Liver (tissue), 9 donors: ENCODE measurements around the gene INO80C. TPM values are rescaled to one million over a fixed set of nuclear protein-coding genes. Genes with fewer than 3 reads are reported as not detected.

ENCODE experiments used
- DNase-seq: peaks from one replicate; pipeline ENCODE4 v3.0.0-alpha.2; 2017; ENCODE audit warnings: low spot score
- H3K27ac ChIP-seq, 2 donors: one replicate each; pipeline ENCODE4 v1.7.0; 2013; ENCODE audit warnings: inconsistent platforms in 2 of 2, low read length in 2 of 2, control low read depth in 1 of 2, low read depth in 1 of 2, mild to moderate bottlenecking in 1 of 2
- H3K27me3 ChIP-seq, 4 donors: one replicate each; pipeline versions ENCODE4 v1.6.1 to v1.7.0; 2013; ENCODE audit warnings: low read length in 3 of 4, inconsistent platforms in 1 of 4, mild to moderate bottlenecking in 1 of 4, moderate library complexity in 1 of 4; ENCODE audit not compliant: control insufficient read depth in 4 of 4, insufficient read depth in 4 of 4
- H3K36me3 ChIP-seq, 4 donors: one replicate each; pipeline versions ENCODE4 v1.6.1 to v1.7.0; 2013; ENCODE audit warnings: low read length in 3 of 4, mild to moderate bottlenecking in 3 of 4, low read depth in 1 of 4, moderate library complexity in 1 of 4; ENCODE audit not compliant: control insufficient read depth in 4 of 4, insufficient read depth in 3 of 4
- H3K4me1 ChIP-seq, 4 donors: one replicate each; pipeline versions ENCODE4 v1.6.1 to v1.7.0; 2013; ENCODE audit warnings: low read length in 3 of 4, mild to moderate bottlenecking in 3 of 4, moderate library complexity in 1 of 4; ENCODE audit not compliant: control insufficient read depth in 4 of 4, insufficient read depth in 4 of 4
- H3K4me3 ChIP-seq, 3 donors: one replicate each; pipeline versions ENCODE4 v1.6.1 to v1.7.0; 2013; ENCODE audit warnings: low read length in 3 of 3, control low read depth in 1 of 3, low read depth in 1 of 3, mild to moderate bottlenecking in 1 of 3
- H3K9ac ChIP-seq, 2 donors: one replicate each; pipeline ENCODE4 v1.7.0; 2013; ENCODE audit warnings: low read length in 2 of 2, mild to moderate bottlenecking in 2 of 2, moderate library complexity in 2 of 2, control low read depth in 1 of 2, low read depth in 1 of 2
- H3K9me3 ChIP-seq, 4 donors: one replicate each; pipeline versions ENCODE4 v1.6.1 to v1.7.0; 2013; ENCODE audit warnings: low read length in 3 of 4; ENCODE audit not compliant: control insufficient read depth in 4 of 4
- ATF3 ChIP-seq: IDR thresholded peaks from 2 replicates; pipeline ENCODE4 v1.6.1; 2016; ENCODE audit warnings: antibody characterized with exemption
- CTCF ChIP-seq: fragments of 150-350 bp; IDR thresholded peaks from 2 replicates; pipeline ENCODE4 v1.5.1; 2017; ENCODE audit warnings: improper control_type of control experiment, low read depth, low read length; ENCODE audit not compliant: missing input control
- EGR1 ChIP-seq, 2 donors: IDR thresholded peaks; 2 replicates each; pipeline ENCODE4 v1.6.1; 2016 to 2018; ENCODE audit warnings: antibody characterized with exemption in 2 of 2, low read depth in 2 of 2
- FOXA1 ChIP-seq: IDR thresholded peaks from 2 replicates; pipeline ENCODE4 v1.6.1; 2016; ENCODE audit warnings: antibody characterized with exemption
- GABPA ChIP-seq, 2 donors: IDR thresholded peaks in 1 of 2; conservative IDR thresholded peaks in 1 of 2; 2 replicates each; pipeline ENCODE4 v1.6.1; 2016; ENCODE audit warnings: antibody characterized with exemption in 2 of 2, mild to moderate bottlenecking in 1 of 2, moderate library complexity in 1 of 2
- HNF4A ChIP-seq, 2 donors: conservative IDR thresholded peaks; 2 replicates each; pipeline ENCODE4 v1.6.1; 2016; ENCODE audit warnings: antibody characterized with exemption in 2 of 2, mild to moderate bottlenecking in 2 of 2
- HNF4G ChIP-seq: IDR thresholded peaks from 2 replicates; pipeline ENCODE4 v1.6.1; 2016; ENCODE audit warnings: antibody characterized with exemption
- JUND ChIP-seq, 2 donors: IDR thresholded peaks; 2 replicates each; pipeline ENCODE4 v1.6.1; 2016; ENCODE audit warnings: antibody characterized with exemption in 2 of 2
- MAX ChIP-seq: IDR thresholded peaks from 2 replicates; pipeline ENCODE4 v1.6.1; 2016; ENCODE audit warnings: antibody characterized with exemption
- RXRA ChIP-seq, 2 donors: IDR thresholded peaks; 2 replicates each; pipeline ENCODE4 v1.6.1; 2017 to 2018; ENCODE audit warnings: antibody characterized with exemption in 2 of 2, mild to moderate bottlenecking in 1 of 2
- SP1 ChIP-seq: IDR thresholded peaks from 2 replicates; pipeline ENCODE4 v1.6.1; 2018; ENCODE audit warnings: antibody characterized with exemption, mild to moderate bottlenecking
- TAF1 ChIP-seq: conservative IDR thresholded peaks from 2 replicates; pipeline ENCODE4 v1.6.1; 2016; ENCODE audit warnings: antibody characterized with exemption, mild to moderate bottlenecking
- YY1 ChIP-seq: IDR thresholded peaks from 2 replicates; pipeline ENCODE4 v1.6.1; 2016; ENCODE audit warnings: antibody characterized with exemption, mild to moderate bottlenecking
- WGBS: extraction: QIAGEN DNeasy Blood & Tissue Kit; methylation state at CpG from one replicate; pipeline ENCODE4 v1.1.7; 2013; 5-methylcytosine and 5-hydroxymethylcytosine counted together
- polyA plus RNA-seq, 2 donors: library from polyadenylated mRNA; stranded (reverse) in 1 of 2; unstranded in 1 of 2; fragments of 200-250 nt in 1 of 2; fragments of >200 nt in 1 of 2; fragmentation: Nextera tagmentation in 1 of 2; extraction: Ambion mirVana in 1 of 2; gene quantifications; one replicate each; pipeline versions ENCODE4 v1.2.1 to v1.2.3, GENCODE V29; 2013 to 2015
- total RNA-seq, 2 donors: library from RNA; depleted of rRNA; stranded (reverse); fragments of >200 nt; gene quantifications; one replicate each; pipeline ENCODE4 v1.2.3, GENCODE V29; 2014
- TF ChIP-seq, protein P1 (sequence below): IDR thresholded peaks from 2 replicates; pipeline ENCODE4 v1.6.1; 2016; ENCODE audit warnings: antibody characterized with exemption, mild to moderate bottlenecking
- TF ChIP-seq, protein P2 (sequence below): IDR thresholded peaks from 2 replicates; pipeline ENCODE4 v1.6.1; 2016; ENCODE audit warnings: antibody characterized with exemption
- donor health status: healthy.
- donor health status: healthy.
- donor health status: healthy.
- donor health status: healthy.
- donor health status: healthy.

Gene INO80C
- total and polyA plus RNA-seq, 4 donors, result 4.6 to 13.4 (median 10.5) TPM

DNA sequence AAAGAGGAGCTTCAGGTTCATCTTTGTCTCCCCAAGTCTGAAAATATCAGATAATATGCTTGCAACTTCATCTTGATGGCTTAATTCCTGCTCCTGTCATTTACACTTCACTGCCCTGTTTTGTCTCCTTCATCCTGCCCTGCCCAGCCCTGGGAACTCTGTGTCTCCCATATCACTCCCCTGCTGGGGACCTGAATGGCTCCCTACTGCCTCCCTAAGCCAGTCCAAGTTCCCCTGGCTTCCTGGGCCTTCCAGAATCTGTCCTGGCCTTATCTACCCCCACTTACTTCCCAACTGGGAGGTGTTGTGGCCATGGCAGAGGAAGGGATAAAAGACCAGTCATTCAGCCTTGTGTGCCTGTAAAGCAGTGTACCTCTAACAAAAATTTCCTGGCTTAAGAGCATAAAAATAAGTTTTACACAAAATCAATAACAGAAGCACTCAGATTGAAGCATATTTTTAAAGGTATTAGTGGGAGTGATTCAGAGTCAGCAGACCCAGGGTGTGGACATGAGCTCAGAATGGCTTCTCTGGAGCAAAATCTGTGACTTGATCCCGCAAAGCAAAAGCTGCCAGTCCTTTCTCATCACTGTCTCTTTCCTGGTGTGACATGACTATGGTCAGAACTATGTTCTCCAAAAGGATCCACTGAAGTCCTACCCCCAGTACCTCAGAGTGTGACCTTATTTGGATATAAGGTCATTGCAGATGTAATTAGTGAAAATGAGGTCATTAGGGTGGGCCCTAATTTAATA is 59.1 kb downstream of the INO80C start:
- no peak for TF ChIP-seq ATF3
- no peak for TF ChIP-seq SP1
- TF ChIP-seq TAF1, result no peak
- no peak for TF ChIP-seq MAX
- TF ChIP-seq JUND (IDR thresholded peaks at IDR 0.05), result no peak
- TF ChIP-seq, protein P1, sequence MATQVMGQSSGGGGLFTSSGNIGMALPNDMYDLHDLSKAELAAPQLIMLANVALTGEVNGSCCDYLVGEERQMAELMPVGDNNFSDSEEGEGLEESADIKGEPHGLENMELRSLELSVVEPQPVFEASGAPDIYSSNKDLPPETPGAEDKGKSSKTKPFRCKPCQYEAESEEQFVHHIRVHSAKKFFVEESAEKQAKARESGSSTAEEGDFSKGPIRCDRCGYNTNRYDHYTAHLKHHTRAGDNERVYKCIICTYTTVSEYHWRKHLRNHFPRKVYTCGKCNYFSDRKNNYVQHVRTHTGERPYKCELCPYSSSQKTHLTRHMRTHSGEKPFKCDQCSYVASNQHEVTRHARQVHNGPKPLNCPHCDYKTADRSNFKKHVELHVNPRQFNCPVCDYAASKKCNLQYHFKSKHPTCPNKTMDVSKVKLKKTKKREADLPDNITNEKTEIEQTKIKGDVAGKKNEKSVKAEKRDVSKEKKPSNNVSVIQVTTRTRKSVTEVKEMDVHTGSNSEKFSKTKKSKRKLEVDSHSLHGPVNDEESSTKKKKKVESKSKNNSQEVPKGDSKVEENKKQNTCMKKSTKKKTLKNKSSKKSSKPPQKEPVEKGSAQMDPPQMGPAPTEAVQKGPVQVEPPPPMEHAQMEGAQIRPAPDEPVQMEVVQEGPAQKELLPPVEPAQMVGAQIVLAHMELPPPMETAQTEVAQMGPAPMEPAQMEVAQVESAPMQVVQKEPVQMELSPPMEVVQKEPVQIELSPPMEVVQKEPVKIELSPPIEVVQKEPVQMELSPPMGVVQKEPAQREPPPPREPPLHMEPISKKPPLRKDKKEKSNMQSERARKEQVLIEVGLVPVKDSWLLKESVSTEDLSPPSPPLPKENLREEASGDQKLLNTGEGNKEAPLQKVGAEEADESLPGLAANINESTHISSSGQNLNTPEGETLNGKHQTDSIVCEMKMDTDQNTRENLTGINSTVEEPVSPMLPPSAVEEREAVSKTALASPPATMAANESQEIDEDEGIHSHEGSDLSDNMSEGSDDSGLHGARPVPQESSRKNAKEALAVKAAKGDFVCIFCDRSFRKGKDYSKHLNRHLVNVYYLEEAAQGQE, result no peak
- no peak for TF ChIP-seq GABPA (IDR thresholded peaks at IDR 0.05 in 1 of 2, conservative IDR thresholded peaks at IDR 0.05 in 1 of 2)
- TF ChIP-seq YY1, result no peak
- no peak for TF ChIP-seq HNF4A (conservative IDR thresholded peaks at IDR 0.05)
- TF ChIP-seq, protein P2, sequence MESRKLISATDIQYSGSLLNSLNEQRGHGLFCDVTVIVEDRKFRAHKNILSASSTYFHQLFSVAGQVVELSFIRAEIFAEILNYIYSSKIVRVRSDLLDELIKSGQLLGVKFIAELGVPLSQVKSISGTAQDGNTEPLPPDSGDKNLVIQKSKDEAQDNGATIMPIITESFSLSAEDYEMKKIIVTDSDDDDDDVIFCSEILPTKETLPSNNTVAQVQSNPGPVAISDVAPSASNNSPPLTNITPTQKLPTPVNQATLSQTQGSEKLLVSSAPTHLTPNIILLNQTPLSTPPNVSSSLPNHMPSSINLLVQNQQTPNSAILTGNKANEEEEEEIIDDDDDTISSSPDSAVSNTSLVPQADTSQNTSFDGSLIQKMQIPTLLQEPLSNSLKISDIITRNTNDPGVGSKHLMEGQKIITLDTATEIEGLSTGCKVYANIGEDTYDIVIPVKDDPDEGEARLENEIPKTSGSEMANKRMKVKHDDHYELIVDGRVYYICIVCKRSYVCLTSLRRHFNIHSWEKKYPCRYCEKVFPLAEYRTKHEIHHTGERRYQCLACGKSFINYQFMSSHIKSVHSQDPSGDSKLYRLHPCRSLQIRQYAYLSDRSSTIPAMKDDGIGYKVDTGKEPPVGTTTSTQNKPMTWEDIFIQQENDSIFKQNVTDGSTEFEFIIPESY, result no peak
- TF ChIP-seq HNF4G, result no peak
- TF ChIP-seq EGR1 (IDR thresholded peaks at IDR 0.05; ENCODE audit: low read depth in 2 of 2), result no peak
- TF ChIP-seq RXRA (IDR thresholded peaks at IDR 0.05), result no peak
- no peak for DNase-seq
- H3K4me3 ChIP-seq, result no peak overlapping the region
- H3K27me3 ChIP-seq, result no peaks in the 10 kb centered on the region
- H3K9me3 ChIP-seq, result no peaks in the 10 kb centered on the region
- no peaks in the 10 kb centered on the region for H3K4me1 ChIP-seq
- H3K27ac ChIP-seq, result no peak overlapping the region
- no peaks in the 10 kb centered on the region for H3K36me3 ChIP-seq
- WGBS, result 98% methylated on average over 1 of the region's 1 CpG
- no peak overlapping the region for H3K9ac ChIP-seq

DNA sequence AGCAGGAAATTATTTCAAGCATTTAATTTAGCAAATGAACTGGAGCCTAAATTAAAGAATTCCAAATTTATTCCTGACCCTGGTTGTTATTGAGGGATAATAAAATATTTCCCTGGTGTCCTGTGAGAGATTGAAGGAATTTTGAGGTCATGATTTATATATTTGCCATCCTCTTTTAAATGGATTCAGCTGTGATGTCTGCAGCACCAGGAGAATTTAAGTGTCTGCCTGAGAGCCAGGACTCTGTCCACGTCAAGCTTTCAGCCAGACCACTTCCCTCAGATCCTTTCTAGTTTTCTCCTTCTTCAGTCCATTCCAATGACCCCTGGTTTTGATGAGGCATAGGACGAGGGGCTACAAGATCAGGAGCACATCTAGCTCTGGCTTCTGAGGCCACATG is 59.9 kb downstream of the INO80C start:
- H3K27ac ChIP-seq, result no peak overlapping the region
- no peaks in the 10 kb centered on the region for H3K4me1 ChIP-seq
- no peaks in the 10 kb centered on the region for H3K36me3 ChIP-seq
- H3K4me3 ChIP-seq, result no peak overlapping the region
- no peak overlapping the region for H3K9ac ChIP-seq
- TF ChIP-seq FOXA1 (no peak), GABPA (IDR thresholded peaks at IDR 0.05 in 1 of 2, conservative IDR thresholded peaks at IDR 0.05 in 1 of 2) (no peak), RXRA (IDR thresholded peaks at IDR 0.05) (no peak), YY1 (no peak), HNF4A (conservative IDR thresholded peaks at IDR 0.05) (no peak), CTCF (no peak), MAX (no peak), ATF3 (no peak), EGR1 (IDR thresholded peaks at IDR 0.05; ENCODE audit: low read depth in 2 of 2) (no peak), SP1 (no peak), HNF4G (no peak), TAF1 (no peak)
- TF ChIP-seq, protein P1, result no peak
- WGBS, result 93% methylated on average over 2 of the region's 2 CpGs
- no peaks in the 10 kb centered on the region for H3K27me3 ChIP-seq
- H3K9me3 ChIP-seq, result no peaks in the 10 kb centered on the region
- no peak for DNase-seq
